MM.1S (cell line): ENCODE results near the gene DKC1.

Experiments used
- DNase-seq: peaks from one replicate; pipeline ENCODE4 v3.0.0-alpha.2; 2015
- H2AFZ ChIP-seq: fragments of 300-600 bp; sonication (generic); 2 replicates; pipeline ENCODE4 v1.6.0; 2016; ENCODE audit warnings: antibody characterized with exemption, low read length
- H3F3A ChIP-seq: fragments of 300-600 bp; sonication (generic); 2 replicates; pipeline ENCODE4 v1.6.1; 2016; ENCODE audit warnings: mild to moderate bottlenecking, antibody characterized with exemption, low read length, moderate library complexity, mixed read lengths; ENCODE audit not compliant: insufficient read depth
- H3K27ac ChIP-seq: fragments of 300-600 bp; sonication (generic); 2 replicates; pipeline ENCODE4 v1.5.1; 2016; ENCODE audit warnings: mild to moderate bottlenecking, low read length
- H3K27me3 ChIP-seq: fragments of 300-600 bp; sonication (generic); replicated peaks from 2 replicates; pipeline ENCODE4 v1.6.0; 2016; ENCODE audit warnings: low read length; ENCODE audit not compliant: insufficient read depth
- H3K36me3 ChIP-seq: fragments of 300-600 bp; sonication (generic); replicated peaks from 2 replicates; pipeline ENCODE4 v1.6.1; 2016; ENCODE audit warnings: mild to moderate bottlenecking, low read length, mixed read lengths; ENCODE audit not compliant: insufficient read depth
- H3K4me1 ChIP-seq: fragments of 300-600 bp; sonication (generic); 2 replicates; pipeline ENCODE4 v1.6.1; 2016; ENCODE audit warnings: low read length, mixed read lengths
- H3K4me2 ChIP-seq: fragments of 300-600 bp; sonication (generic); 2 replicates; pipeline ENCODE4 v1.6.0; 2016; ENCODE audit warnings: low read depth, low read length
- H3K4me3 ChIP-seq: fragments of 300-600 bp; sonication (generic); 2 replicates; pipeline ENCODE4 v1.5.1; 2016; ENCODE audit warnings: low read length, mixed read lengths
- H3K79me2 ChIP-seq: fragments of 300-600 bp; sonication (generic); 2 replicates; pipeline ENCODE4 v1.6.1; 2016; ENCODE audit warnings: mixed run types, low read length, mixed read lengths
- H3K9ac ChIP-seq: fragments of 300-600 bp; sonication (generic); 2 replicates; pipeline ENCODE4 v1.6.1; 2016; ENCODE audit warnings: low read length, mixed read lengths
- H3K9me2 ChIP-seq: fragments of 300-600 bp; sonication (generic); replicated peaks from 2 replicates; pipeline ENCODE4 v1.6.1; 2016; ENCODE audit warnings: mild to moderate bottlenecking, low read length, mixed read lengths; ENCODE audit not compliant: insufficient read depth
- H3K9me3 ChIP-seq: fragments of 300-600 bp; sonication (generic); replicated peaks from 2 replicates; pipeline ENCODE4 v1.6.1; 2016; ENCODE audit warnings: mild to moderate bottlenecking, low read length, mixed read lengths; ENCODE audit not compliant: insufficient read depth
- H4K20me1 ChIP-seq: fragments of 300-600 bp; sonication (generic); 2 replicates; pipeline ENCODE4 v1.6.1; 2016; ENCODE audit warnings: mild to moderate bottlenecking, low read length, moderate library complexity, mixed read lengths; ENCODE audit not compliant: insufficient read depth
- CTCF ChIP-seq: fragments of 300-600 bp; sonication (generic); IDR thresholded peaks from 2 replicates; pipeline ENCODE4 v1.5.1; 2016; ENCODE audit warnings: antibody characterized with exemption, low read length, mixed read lengths
- EZH2 ChIP-seq: fragments of 300-600 bp; sonication (generic); optimal IDR thresholded peaks from 2 replicates; pipeline ENCODE3; 2017; ENCODE audit warnings: low read depth, mild to moderate bottlenecking, antibody characterized with exemption, low read length, mixed read lengths
- EZH2phosphoT487 ChIP-seq: fragments of 300-600 bp; sonication (generic); IDR thresholded peaks from 2 replicates; pipeline ENCODE4 v1.6.1; 2018; ENCODE audit warnings: antibody characterized with exemption, low read length

DKC1 gene

GRCh38 chrX:154819771-154820341 is 57.2 kb downstream of the DKC1 start:
- Histone ChIP-seq H3K36me3 (no peaks in the 10 kb centered on the region), H3K4me1 (no peaks in the 10 kb centered on the region), H3K4me2 (no peak overlapping the region), H2AFZ (no peak overlapping the region), H3K9me3 (no peaks in the 10 kb centered on the region), H3K79me2 (no peaks in the 10 kb centered on the region), H3K9ac (no peak overlapping the region), H3K27ac (no peak overlapping the region), H3K4me3 (no peak overlapping the region), H3K9me2 (no peaks in the 10 kb centered on the region), H3K27me3 (no peaks in the 10 kb centered on the region), H3F3A (no peaks in the 10 kb centered on the region), H4K20me1 (no peaks in the 10 kb centered on the region)
- TF ChIP-seq CTCF (no peak), EZH2 (no peak), EZH2phosphoT487 (no peak)
- DNase-seq: no peak

- Histone ChIP-seq H4K20me1 (no peaks in the 10 kb centered on the region), H3F3A (no peaks in the 10 kb centered on the region), H3K79me2 (no peaks in the 10 kb centered on the region), H3K27ac (no peak overlapping the region), H3K9me3 (no peaks in the 10 kb centered on the region), H3K4me3 (no peak overlapping the region), H3K4me1 (peaks cover 1% of the 10 kb centered on the region; the same call in 1 of the 2 replicates), H3K27me3 (no peaks in the 10 kb centered on the region), H3K9me2 (no peaks in the 10 kb centered on the region), H3K36me3 (no peaks in the 10 kb centered on the region), H2AFZ (no peak overlapping the region), H3K4me2 (no peak overlapping the region), H3K9ac (no peak overlapping the region)
- no peak for DNase-seq
- TF ChIP-seq EZH2phosphoT487: no peak
- no peak for TF ChIP-seq CTCF
- no peak for TF ChIP-seq EZH2
Measured at GRCh38 chrX:154821523-154821922, 58.9 kb downstream of the DKC1 start.

- H3K9ac ChIP-seq: no peak overlapping the region
- no peaks in the 10 kb centered on the region for H3K27me3 ChIP-seq
- H3K27ac ChIP-seq: no peak overlapping the region
- no peak for DNase-seq
- H3K9me2 ChIP-seq: no peaks in the 10 kb centered on the region
- H3K9me3 ChIP-seq: no peaks in the 10 kb centered on the region
- H3K79me2 ChIP-seq: no peaks in the 10 kb centered on the region
- H3K36me3 ChIP-seq: no peaks in the 10 kb centered on the region
- no peak for TF ChIP-seq EZH2
- TF ChIP-seq EZH2phosphoT487: no peak
- no peak for TF ChIP-seq CTCF
- no peaks in the 10 kb centered on the region for H4K20me1 ChIP-seq
- no peak overlapping the region for H3K4me2 ChIP-seq
- H3F3A ChIP-seq: no peaks in the 10 kb centered on the region
- H2AFZ ChIP-seq: no peak overlapping the region
- H3K4me1 ChIP-seq: peaks cover 6% of the 10 kb centered on the region
- H3K4me3 ChIP-seq: no peak overlapping the region
Measured at GRCh38 chrX:154822029-154822428, 59.4 kb downstream of the DKC1 start.
